ENCODE results near the gene MLX.
A peak's percentile ranks its signal among the peaks of the same experiment; 100 is the strongest.
"Not testable (repeated sequence)": the region's sequence is repeated elsewhere in the genome, so short reads cannot be mapped to it uniquely, and the experiment has no call there.

The MLX gene

DNA sequence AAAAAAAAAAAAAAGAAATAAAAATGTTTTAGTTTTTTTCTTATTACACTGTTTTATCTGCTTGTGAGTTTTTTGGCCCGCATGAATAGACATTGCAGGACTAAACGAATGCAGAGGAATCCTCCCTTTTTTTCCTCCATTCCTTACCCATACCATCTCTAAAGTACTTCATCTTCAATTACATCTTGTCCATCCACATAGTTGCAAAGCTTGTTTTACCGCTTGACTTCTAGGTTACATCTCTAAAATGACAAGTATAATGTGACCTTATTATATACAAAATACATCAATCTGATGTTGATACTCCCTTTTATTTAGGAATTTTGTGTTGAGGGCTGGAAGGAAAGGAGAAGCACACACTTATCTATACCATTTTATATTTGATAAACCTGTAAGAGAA lies 29.5 kb downstream of the MLX start:
- Histone ChIP-seq H3K4me1 (ENCODE audit: insufficient read depth, low read length) (no peaks in the 10 kb centered on the region), H3K4me3 (ENCODE audit: low read length) (no peak overlapping the region), H3K9ac (ENCODE audit: low read depth, low read length) (no peak overlapping the region), H3K9me3 (ENCODE audit: insufficient read depth, low read depth, low read length) (no peaks in the 10 kb centered on the region), H3K27ac (ENCODE audit: low read length) (no peak overlapping the region), H3K27me3 (ENCODE audit: insufficient read depth, low read length) (no peaks in the 10 kb centered on the region), H3K36me3 (ENCODE audit: insufficient read depth, low read depth, low read length) (no peaks in the 10 kb centered on the region; the same call in 1 of the 2 replicates)

DNA sequence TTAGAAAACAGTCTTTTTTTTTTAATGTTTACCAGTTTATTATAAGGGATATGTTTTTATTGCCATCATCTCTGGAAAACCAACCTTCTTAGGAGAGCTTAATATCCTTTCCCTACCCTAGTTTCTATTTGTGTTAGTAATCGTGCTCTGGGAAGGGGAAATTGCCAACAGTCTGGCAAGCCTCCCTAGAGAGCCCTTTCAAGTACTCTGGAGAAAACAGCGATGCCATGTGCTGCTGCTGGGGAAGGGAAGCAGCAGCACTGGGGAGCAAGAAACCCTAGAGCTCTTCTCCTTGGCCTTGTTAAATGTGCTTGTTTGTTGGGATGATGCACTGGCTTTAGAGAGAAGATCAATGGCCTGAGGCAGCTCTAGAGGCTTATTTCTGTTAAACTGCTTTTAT lies 32.0 kb downstream of the MLX start:
- Histone ChIP-seq H3K4me3 (ENCODE audit: low read length) (no peak overlapping the region), H3K27ac (ENCODE audit: low read length) (no peak overlapping the region), H3K9ac (ENCODE audit: low read depth, low read length) (no peak overlapping the region), H3K4me1 (ENCODE audit: insufficient read depth, low read length) (no peaks in the 10 kb centered on the region), H3K27me3 (ENCODE audit: insufficient read depth, low read length) (no peaks in the 10 kb centered on the region), H3K36me3 (ENCODE audit: insufficient read depth, low read depth, low read length) (no peaks in the 10 kb centered on the region), H3K9me3 (ENCODE audit: insufficient read depth, low read depth, low read length) (no peaks in the 10 kb centered on the region)

DNA sequence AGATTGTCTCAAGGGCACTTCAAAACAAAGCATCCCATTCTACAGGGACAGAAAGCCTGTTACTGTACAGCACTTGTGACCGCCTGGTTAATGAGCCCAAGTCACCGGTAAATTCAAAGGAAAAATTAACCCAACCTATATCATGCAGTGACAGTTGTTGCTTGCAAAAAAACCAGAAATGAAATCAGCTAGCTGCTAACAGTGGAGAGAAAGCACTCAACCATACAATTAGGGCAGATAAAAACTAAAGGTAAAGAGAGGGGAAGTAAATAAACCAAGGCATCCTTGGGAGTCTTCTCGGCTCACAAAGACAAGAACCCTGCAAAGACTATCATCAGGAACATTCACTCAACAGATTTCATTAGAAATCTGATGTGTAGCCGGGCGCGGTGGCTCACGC lies 36.4 kb downstream of the MLX start:
- Histone ChIP-seq H3K4me3 (ENCODE audit: low read length) (no peak overlapping the region), H3K9me3 (ENCODE audit: insufficient read depth, low read depth, low read length) (no peaks in the 10 kb centered on the region), H3K27me3 (ENCODE audit: insufficient read depth, low read length) (no peaks in the 10 kb centered on the region), H3K4me1 (ENCODE audit: insufficient read depth, low read length) (peaks cover 5% of the 10 kb centered on the region; the same call in 1 of the 2 replicates), H3K27ac (ENCODE audit: low read length) (no peak overlapping the region), H3K9ac (ENCODE audit: low read depth, low read length) (no peak overlapping the region), H3K36me3 (ENCODE audit: insufficient read depth, low read depth, low read length) (no peaks in the 10 kb centered on the region)

DNA sequence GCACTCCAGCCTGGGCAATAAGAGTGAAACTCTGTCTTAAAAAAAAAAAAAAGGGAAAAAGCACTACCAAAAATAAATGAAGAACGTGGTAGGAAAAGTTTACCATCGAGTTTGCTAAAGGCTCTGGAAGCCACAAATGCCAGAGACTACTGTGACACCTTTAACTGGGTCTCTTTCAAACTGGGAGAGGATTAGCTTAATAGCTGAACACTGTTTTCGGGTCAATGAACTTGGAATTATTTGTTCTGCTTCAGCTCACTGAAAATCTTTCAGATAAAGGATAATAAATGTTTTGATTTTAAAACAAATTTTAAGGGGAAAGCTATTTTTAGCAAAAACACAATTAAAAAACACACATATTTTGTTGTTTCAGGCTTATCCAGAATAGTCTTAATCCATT lies 40.9 kb downstream of the MLX start:
- peaks cover 15% of the 10 kb centered on the region for H3K36me3 ChIP-seq (ENCODE audit: insufficient read depth, low read depth, low read length)
- H3K27ac ChIP-seq (ENCODE audit: low read length) = no peak overlapping the region
- H3K4me1 ChIP-seq (ENCODE audit: insufficient read depth, low read length) = peaks cover 6% of the 10 kb centered on the region; the same call in 1 of the 2 replicates
- peak overlapping the region; percentile 91; the same call in 1 of the 2 replicates for H3K9ac ChIP-seq (ENCODE audit: low read depth, low read length)
- H3K9me3 ChIP-seq (ENCODE audit: insufficient read depth, low read depth, low read length) = no peaks in the 10 kb centered on the region
- peak overlapping the region; percentile 97 for H3K4me3 ChIP-seq (ENCODE audit: low read length)
- H3K27me3 ChIP-seq (ENCODE audit: insufficient read depth, low read length) = no peaks in the 10 kb centered on the region

DNA sequence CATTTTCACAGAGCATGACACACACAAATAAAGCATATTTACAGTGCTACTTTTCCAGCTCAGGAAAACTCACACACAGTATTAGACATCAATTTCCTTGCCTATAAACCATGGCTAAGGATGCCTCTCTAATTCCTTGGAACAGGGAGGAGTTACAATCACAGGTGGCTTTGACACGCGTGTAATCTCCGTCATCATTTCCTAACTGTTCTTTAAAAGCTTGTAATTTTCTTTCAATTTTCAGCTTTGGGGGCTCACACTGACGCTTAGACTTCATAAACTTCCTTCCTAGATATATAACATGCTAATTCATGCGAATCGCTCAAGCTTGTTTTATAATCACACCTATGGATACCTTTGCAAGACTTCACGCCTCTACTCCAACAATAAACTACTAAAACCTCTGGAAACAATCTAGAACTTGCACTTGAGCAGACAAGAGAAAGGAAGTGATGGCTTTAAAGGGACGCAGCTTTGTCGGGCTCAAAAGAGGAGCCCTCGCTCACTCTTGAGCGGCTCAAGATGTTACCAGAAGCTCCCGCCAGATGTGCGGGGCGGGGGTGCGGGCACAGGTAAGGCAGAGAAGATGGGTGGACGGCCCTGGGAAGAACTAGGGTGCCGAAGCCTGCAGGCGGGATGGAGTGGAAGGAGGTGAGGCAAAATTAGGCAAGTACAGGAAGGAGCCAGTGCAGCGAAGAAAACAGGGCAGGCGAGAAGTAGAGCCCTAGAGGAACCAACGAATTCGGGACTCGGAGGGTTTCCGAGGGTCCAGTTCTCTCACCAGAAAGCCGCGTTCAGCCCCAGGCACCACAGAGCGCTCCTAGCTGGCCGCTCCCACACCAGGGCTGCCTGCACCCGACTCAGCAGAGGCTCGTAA lies 41.6 kb downstream of the MLX start:
- Histone ChIP-seq H3K4me3 (ENCODE audit: low read length) (peak overlapping the region; percentile 97), H3K36me3 (ENCODE audit: insufficient read depth, low read depth, low read length) (peaks cover 22% of the 10 kb centered on the region), H3K4me1 (ENCODE audit: insufficient read depth, low read length) (peaks cover 6% of the 10 kb centered on the region; the same call in 1 of the 2 replicates), H3K27ac (ENCODE audit: low read length) (no peak overlapping the region), H3K9me3 (ENCODE audit: insufficient read depth, low read depth, low read length) (no peaks in the 10 kb centered on the region), H3K27me3 (ENCODE audit: insufficient read depth, low read length) (no peaks in the 10 kb centered on the region), H3K9ac (ENCODE audit: low read depth, low read length) (peak overlapping the region; percentile 91)

DNA sequence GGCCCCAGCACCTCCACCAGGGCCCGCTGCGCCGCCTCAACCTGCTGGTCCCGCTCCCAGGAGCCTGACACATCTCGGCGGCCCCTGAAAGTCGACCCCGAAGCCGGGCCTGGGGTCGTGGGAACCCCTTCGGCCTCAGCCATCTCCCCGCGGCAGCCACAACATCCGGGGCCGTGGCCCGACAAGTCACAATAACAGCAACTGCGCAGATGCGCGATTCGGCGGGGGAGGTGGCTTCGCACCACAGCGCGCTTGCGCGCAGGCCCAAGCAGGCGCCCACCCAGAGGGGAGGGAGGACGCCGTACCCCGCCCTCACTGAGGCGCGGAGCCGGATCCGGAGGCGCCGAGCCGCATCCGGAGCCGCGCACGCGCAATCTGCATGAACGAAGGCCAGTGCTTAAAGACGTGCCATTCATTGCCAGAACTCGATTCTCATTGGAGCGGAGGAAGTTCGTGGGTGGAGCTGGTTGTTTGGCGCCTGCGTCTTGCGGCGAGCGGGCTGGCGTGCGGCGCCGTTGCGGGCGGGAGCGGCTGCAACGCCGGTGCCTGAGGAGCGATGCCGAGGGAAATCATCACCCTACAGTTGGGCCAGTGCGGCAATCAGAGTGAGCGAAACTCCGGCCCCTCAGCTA lies 42.4 kb downstream of the MLX start, which contains the start of the genes RETREG3 and TUBG1:
RETREG3 (minus strand) TSS at position 193 of the 632 bp plus-strand sequence; CDS start at position 143, 50 bp downstream.
TUBG1 (plus strand) TSS at position 502 of the 632 bp plus-strand sequence; CDS start at position 557, 55 bp downstream.
- peak within 1 kb of the TSS; percentile 97 for H3K4me3 ChIP-seq (ENCODE audit: low read length)
- peak within 1 kb of the TSS; percentile 68 for H3K27ac ChIP-seq (ENCODE audit: low read length)
- H3K9ac ChIP-seq (ENCODE audit: low read depth, low read length) = peak within 1 kb of the TSS; percentile 98
- H3K27me3 ChIP-seq (ENCODE audit: insufficient read depth, low read length) = no peaks in the 10 kb centered on the region
- no peaks in the 10 kb centered on the region for H3K9me3 ChIP-seq (ENCODE audit: insufficient read depth, low read depth, low read length)
- H3K4me1 ChIP-seq (ENCODE audit: insufficient read depth, low read length) = peaks cover 6% of the 10 kb centered on the region; the same call in 1 of the 2 replicates
- H3K36me3 ChIP-seq (ENCODE audit: insufficient read depth, low read depth, low read length) = peaks cover 29% of the 10 kb centered on the region

DNA sequence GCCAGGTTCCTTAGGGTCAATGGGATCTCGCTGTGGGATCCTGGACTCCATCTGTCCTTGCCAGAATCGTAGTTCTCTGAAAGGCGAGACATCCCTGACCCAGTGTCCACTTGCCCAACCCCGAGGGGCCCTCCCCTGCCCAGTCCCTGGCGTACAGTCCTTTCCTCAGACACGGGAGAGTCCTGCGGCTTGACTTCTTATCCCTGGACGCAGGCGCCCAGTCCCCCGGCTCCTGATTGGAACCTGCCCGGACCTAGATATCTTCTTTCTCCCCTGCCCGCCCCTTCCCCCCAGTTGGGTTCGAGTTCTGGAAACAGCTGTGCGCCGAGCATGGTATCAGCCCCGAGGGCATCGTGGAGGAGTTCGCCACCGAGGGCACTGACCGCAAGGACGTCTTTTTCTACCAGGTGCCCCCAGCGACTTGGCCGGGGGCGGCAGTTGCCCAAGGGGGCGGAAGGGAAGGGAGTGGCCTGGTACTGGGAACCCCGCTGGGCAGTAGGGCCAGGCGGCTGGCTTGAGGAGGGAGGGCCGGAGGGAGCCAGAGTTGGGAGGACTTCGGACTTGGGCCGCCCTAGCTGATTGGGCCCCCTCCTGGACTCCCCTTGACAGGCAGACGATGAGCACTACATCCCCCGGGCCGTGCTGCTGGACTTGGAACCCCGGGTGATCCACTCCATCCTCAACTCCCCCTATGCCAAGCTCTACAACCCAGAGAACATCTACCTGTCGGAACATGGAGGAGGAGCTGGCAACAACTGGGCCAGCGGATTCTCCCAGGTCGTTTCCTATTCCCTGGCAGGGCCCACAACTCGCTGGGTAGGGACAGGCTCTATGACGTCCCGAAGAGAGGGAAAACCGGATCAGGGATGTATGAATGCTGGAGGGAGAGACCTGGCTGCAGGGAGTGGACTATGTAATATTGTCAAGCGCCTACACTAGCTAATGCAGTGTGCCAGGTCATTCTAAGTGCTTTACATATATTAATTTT lies 43.2 kb downstream of the MLX start:
- H3K27ac ChIP-seq (ENCODE audit: low read length) = peak overlapping the region; percentile 68
- H3K9me3 ChIP-seq (ENCODE audit: insufficient read depth, low read depth, low read length); H3K27me3 ChIP-seq (ENCODE audit: insufficient read depth, low read length); H3K4me1 ChIP-seq (ENCODE audit: insufficient read depth, low read length): not testable (repeated sequence)
- H3K36me3 ChIP-seq (ENCODE audit: insufficient read depth, low read depth, low read length) = peaks cover 37% of the 10 kb centered on the region
- H3K4me3 ChIP-seq (ENCODE audit: low read length) = peak overlapping the region; percentile 97
- H3K9ac ChIP-seq (ENCODE audit: low read depth, low read length) = peak overlapping the region; percentile 98

DNA sequence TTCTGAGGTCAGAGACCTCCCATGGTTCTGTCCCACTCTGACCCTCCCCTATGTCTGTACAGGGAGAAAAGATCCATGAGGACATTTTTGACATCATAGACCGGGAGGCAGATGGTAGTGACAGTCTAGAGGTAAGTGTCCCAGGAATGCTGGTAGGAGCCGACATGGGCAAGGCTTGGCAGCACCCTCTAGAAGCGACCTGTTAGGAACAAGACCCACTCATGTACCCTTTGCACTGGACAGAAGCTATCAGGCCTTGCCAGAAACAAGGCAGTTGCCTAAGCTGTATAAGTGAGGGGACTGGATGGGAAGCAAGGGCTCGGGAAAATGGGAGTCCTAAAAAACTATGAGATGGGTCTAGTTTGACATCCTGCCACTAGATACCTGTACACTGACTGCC lies 45.1 kb downstream of the MLX start:
- H3K9me3 ChIP-seq (ENCODE audit: insufficient read depth, low read depth, low read length) = no peaks in the 10 kb centered on the region
- peaks cover 47% of the 10 kb centered on the region for H3K36me3 ChIP-seq (ENCODE audit: insufficient read depth, low read depth, low read length)
- peaks cover 6% of the 10 kb centered on the region; the same call in 1 of the 2 replicates for H3K4me1 ChIP-seq (ENCODE audit: insufficient read depth, low read length)
- H3K27ac ChIP-seq (ENCODE audit: low read length) = no peak overlapping the region
- H3K9ac ChIP-seq (ENCODE audit: low read depth, low read length) = no peak overlapping the region
- no peak overlapping the region for H3K4me3 ChIP-seq (ENCODE audit: low read length)
- no peaks in the 10 kb centered on the region for H3K27me3 ChIP-seq (ENCODE audit: insufficient read depth, low read length)

DNA sequence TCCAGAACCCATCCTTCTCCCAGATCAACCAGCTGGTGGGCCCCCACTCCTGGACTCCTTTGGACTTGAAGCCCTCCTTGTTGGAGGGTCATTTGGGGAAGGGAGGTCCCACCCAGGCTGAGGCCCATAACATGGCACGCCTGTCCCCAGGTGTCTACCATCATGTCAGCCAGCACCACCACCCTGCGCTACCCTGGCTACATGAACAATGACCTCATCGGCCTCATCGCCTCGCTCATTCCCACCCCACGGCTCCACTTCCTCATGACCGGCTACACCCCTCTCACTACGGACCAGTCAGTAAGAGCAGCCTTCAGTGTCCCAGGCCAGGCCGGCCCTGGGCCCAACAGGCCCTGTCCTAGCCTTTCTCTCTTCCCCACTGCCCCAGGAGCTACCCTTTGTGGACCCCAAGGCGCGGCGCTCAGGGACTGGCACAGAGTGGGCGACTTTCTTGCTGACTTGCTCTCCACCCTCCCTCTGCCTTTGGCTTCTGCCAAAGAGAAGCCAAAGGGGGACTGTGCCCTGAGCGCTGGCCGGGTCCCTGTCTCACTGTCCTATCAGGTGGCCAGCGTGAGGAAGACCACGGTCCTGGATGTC lies 46.9 kb downstream of the MLX start:
- no peaks in the 10 kb centered on the region for H3K9me3 ChIP-seq (ENCODE audit: insufficient read depth, low read depth, low read length)
- H3K4me1 ChIP-seq (ENCODE audit: insufficient read depth, low read length) = peaks cover 9% of the 10 kb centered on the region; the same call in 1 of the 2 replicates
- no peak overlapping the region for H3K9ac ChIP-seq (ENCODE audit: low read depth, low read length)
- H3K27ac ChIP-seq (ENCODE audit: low read length) = no peak overlapping the region
- H3K4me3 ChIP-seq (ENCODE audit: low read length) = no peak overlapping the region
- peaks cover 47% of the 10 kb centered on the region for H3K36me3 ChIP-seq (ENCODE audit: insufficient read depth, low read depth, low read length)
- H3K27me3 ChIP-seq (ENCODE audit: insufficient read depth, low read length) = no peaks in the 10 kb centered on the region

DNA sequence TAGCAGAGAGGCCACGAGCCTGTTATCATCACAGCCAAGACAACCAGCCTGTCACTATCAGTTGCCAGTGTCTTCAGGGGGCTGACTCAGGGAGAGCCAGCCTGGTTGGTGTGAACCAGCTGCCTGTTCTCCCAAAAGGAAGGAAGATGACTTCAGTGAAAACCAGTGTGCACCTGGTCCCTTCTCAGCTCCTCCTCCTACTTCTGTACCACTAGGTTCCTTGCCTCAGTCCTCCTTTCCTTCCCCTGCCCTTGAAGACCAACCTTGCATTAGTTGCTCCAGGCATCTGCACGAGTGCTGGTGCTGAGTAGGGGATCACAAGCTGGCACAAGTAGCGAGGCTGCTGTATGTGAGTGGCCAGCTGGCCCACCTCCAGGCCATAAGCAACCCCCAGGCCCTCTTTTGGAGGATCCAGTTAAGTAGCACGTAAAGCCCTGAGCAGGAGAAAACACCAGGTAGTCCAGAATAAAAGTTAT lies 51.1 kb downstream of the MLX start:
- Histone ChIP-seq H3K4me1 (ENCODE audit: insufficient read depth, low read length) (peaks cover 12% of the 10 kb centered on the region; the same call in 1 of the 2 replicates), H3K4me3 (ENCODE audit: low read length) (no peak overlapping the region), H3K9me3 (ENCODE audit: insufficient read depth, low read depth, low read length) (no peaks in the 10 kb centered on the region), H3K9ac (ENCODE audit: low read depth, low read length) (no peak overlapping the region), H3K36me3 (ENCODE audit: insufficient read depth, low read depth, low read length) (peaks cover 30% of the 10 kb centered on the region), H3K27me3 (ENCODE audit: insufficient read depth, low read length) (no peaks in the 10 kb centered on the region), H3K27ac (ENCODE audit: low read length) (no peak overlapping the region)
